SJSA1 (cell line): ENCODE data around the gene STX2. TPM values are rescaled to one million over a fixed set of nuclear protein-coding genes. Genes with fewer than 3 reads are reported as not detected.

ENCODE experiments used
- DNase-seq, 2 experiments: peaks; one replicate each; pipeline ENCODE4 v3.0.0-alpha.2; 2015 to 2020; ENCODE audit warnings: low spot score in 2 of 2, low read depth in 1 of 2
- H3K27ac ChIP-seq: fragments of 250-450 bp; sonication (Bioruptor Pico); 2 replicates; pipeline ENCODE4 v1.5.1; 2020; ENCODE audit warnings: mild to moderate bottlenecking, moderate library complexity
- H3K27me3 ChIP-seq: fragments of 250-450 bp; sonication (Bioruptor Pico); replicated peaks from 2 replicates; pipeline ENCODE4 v1.5.1; 2020; ENCODE audit warnings: mild to moderate bottlenecking, moderate library complexity
- H3K36me3 ChIP-seq: fragments of 250-450 bp; sonication (Bioruptor Pico); 2 replicates; pipeline ENCODE4 v1.5.1; 2020; ENCODE audit warnings: mild to moderate bottlenecking
- H3K4me1 ChIP-seq: fragments of 250-450 bp; sonication (Bioruptor Pico); replicated peaks from 2 replicates; pipeline ENCODE4 v1.6.1; 2021; ENCODE audit warnings: mild to moderate bottlenecking
- H3K4me3 ChIP-seq: fragments of 250-450 bp; sonication (Bioruptor Pico); 2 replicates; pipeline ENCODE4 v1.5.1; 2020; ENCODE audit warnings: mild to moderate bottlenecking
- H3K9me3 ChIP-seq: fragments of 250-450 bp; sonication (Bioruptor Pico); replicated peaks from 2 replicates; pipeline ENCODE4 v1.5.1; 2020; ENCODE audit warnings: mild to moderate bottlenecking
- total RNA-seq: library from RNA; depleted of rRNA; stranded (reverse); fragments of >200 nt; shearing (Covaris generic); gene quantifications from 2 replicates; pipeline ENCODE4 v1.2.3, GENCODE V29; 2014

The STX2 gene
- total RNA-seq, 1 experiment from 2014 or later, result 47.9 TPM

- Histone ChIP-seq H3K27me3 (no peaks in the 10 kb centered on the region), H3K4me1 (no peaks in the 10 kb centered on the region), H3K4me3 (no peak overlapping the region), H3K9me3 (no peaks in the 10 kb centered on the region), H3K36me3 (no peaks in the 10 kb centered on the region), H3K27ac (no peak overlapping the region)
- no peak for DNase-seq
Observed at GRCh38 chr12:130831876-130832405, 7.1 kb downstream of the STX2 start.

- no peak for DNase-seq
- Histone ChIP-seq H3K27ac (no peak overlapping the region), H3K9me3 (no peaks in the 10 kb centered on the region)
Observed at GRCh38 chr12:130831246-130831645, 7.8 kb downstream of the STX2 start.

GRCh38 chr12:130830246-130830551 is 8.9 kb downstream of the STX2 start:
- Histone ChIP-seq H3K4me1 (no peaks in the 10 kb centered on the region), H3K36me3 (peaks cover 9% of the 10 kb centered on the region), H3K4me3 (no peak overlapping the region), H3K27me3 (no peaks in the 10 kb centered on the region), H3K9me3 (no peaks in the 10 kb centered on the region), H3K27ac (no peak overlapping the region)
- no peak for DNase-seq

More at GRCh38 chr12:130831246-130831645, 7.8 kb downstream of the STX2 start:
- H3K4me1 ChIP-seq, result no peaks in the 10 kb centered on the region
- no peak overlapping the region for H3K4me3 ChIP-seq
- peaks cover under 1% of the 10 kb centered on the region; the same call in 1 of the 2 replicates for H3K36me3 ChIP-seq
- no peaks in the 10 kb centered on the region for H3K27me3 ChIP-seq

- H3K4me3 ChIP-seq, result no peak overlapping the region
- no peak for DNase-seq
- no peaks in the 10 kb centered on the region for H3K27me3 ChIP-seq
- no peak overlapping the region for H3K27ac ChIP-seq
- peaks cover 10% of the 10 kb centered on the region for H3K36me3 ChIP-seq
- H3K4me1 ChIP-seq, result no peaks in the 10 kb centered on the region
- no peaks in the 10 kb centered on the region for H3K9me3 ChIP-seq
Observed at GRCh38 chr12:130829391-130830245, 9.4 kb downstream of the STX2 start.

- no peak for DNase-seq
- Histone ChIP-seq H3K27me3 (no peaks in the 10 kb centered on the region), H3K27ac (no peak overlapping the region), H3K4me1 (no peaks in the 10 kb centered on the region), H3K4me3 (no peak overlapping the region), H3K36me3 (peaks cover 10% of the 10 kb centered on the region), H3K9me3 (no peaks in the 10 kb centered on the region)
Observed at GRCh38 chr12:130828895-130829294, 10.2 kb downstream of the STX2 start.

- no peak overlapping the region for H3K27ac ChIP-seq
- no peak for DNase-seq
Observed at GRCh38 chr12:130827432-130827831, 11.6 kb downstream of the STX2 start.

GRCh38 chr12:130826151-130826801 is 12.8 kb downstream of the STX2 start:
- H3K27me3 ChIP-seq, result no peaks in the 10 kb centered on the region
- no peak overlapping the region for H3K27ac ChIP-seq
- H3K36me3 ChIP-seq, result peaks cover 15% of the 10 kb centered on the region
- H3K4me3 ChIP-seq, result no peak overlapping the region
- no peaks in the 10 kb centered on the region for H3K4me1 ChIP-seq
- no peak for DNase-seq
- no peaks in the 10 kb centered on the region for H3K9me3 ChIP-seq

More at GRCh38 chr12:130827432-130827831, 11.6 kb downstream of the STX2 start:
- Histone ChIP-seq H3K36me3 (peaks cover 13% of the 10 kb centered on the region), H3K9me3 (no peaks in the 10 kb centered on the region), H3K27me3 (no peaks in the 10 kb centered on the region), H3K4me1 (no peaks in the 10 kb centered on the region), H3K4me3 (no peak overlapping the region)

GRCh38 chr12:130825771-130826150 is 13.3 kb downstream of the STX2 start:
- Histone ChIP-seq H3K4me1 (no peaks in the 10 kb centered on the region), H3K36me3 (peaks cover 15% of the 10 kb centered on the region), H3K9me3 (no peaks in the 10 kb centered on the region), H3K4me3 (no peak overlapping the region), H3K27ac (no peak overlapping the region), H3K27me3 (no peaks in the 10 kb centered on the region)
- no peak for DNase-seq

GRCh38 chr12:130819681-130820080 is 19.4 kb downstream of the STX2 start:
- Histone ChIP-seq H3K4me1 (no peaks in the 10 kb centered on the region), H3K4me3 (no peak overlapping the region), H3K27me3 (no peaks in the 10 kb centered on the region), H3K9me3 (no peaks in the 10 kb centered on the region), H3K36me3 (peaks cover 6% of the 10 kb centered on the region), H3K27ac (no peak overlapping the region)
- no peak for DNase-seq

- no peaks in the 10 kb centered on the region for H3K27me3 ChIP-seq
- no peak overlapping the region for H3K27ac ChIP-seq
- H3K4me1 ChIP-seq, result no peaks in the 10 kb centered on the region
- DNase-seq, result no peak
- H3K9me3 ChIP-seq, result no peaks in the 10 kb centered on the region
- H3K4me3 ChIP-seq, result no peak overlapping the region
- H3K36me3 ChIP-seq, result peaks cover 6% of the 10 kb centered on the region
Observed at GRCh38 chr12:130818635-130819576, 20.1 kb downstream of the STX2 start.

- no peaks in the 10 kb centered on the region for H3K9me3 ChIP-seq
- no peak for DNase-seq
- no peaks in the 10 kb centered on the region for H3K4me1 ChIP-seq
- no peaks in the 10 kb centered on the region for H3K27me3 ChIP-seq
- no peak overlapping the region for H3K4me3 ChIP-seq
- H3K27ac ChIP-seq, result no peak overlapping the region
- H3K36me3 ChIP-seq, result peaks cover 6% of the 10 kb centered on the region
Observed at GRCh38 chr12:130818272-130818634, 20.8 kb downstream of the STX2 start.

- Histone ChIP-seq H3K4me1 (no peaks in the 10 kb centered on the region), H3K36me3 (peaks cover 5% of the 10 kb centered on the region), H3K27me3 (no peaks in the 10 kb centered on the region), H3K4me3 (no peak overlapping the region), H3K9me3 (no peaks in the 10 kb centered on the region), H3K27ac (no peak overlapping the region)
- no peak for DNase-seq
Observed at GRCh38 chr12:130817804-130818203, 21.2 kb downstream of the STX2 start.

GRCh38 chr12:130816097-130816496 is 23.0 kb downstream of the STX2 start:
- H3K4me1 ChIP-seq, result no peaks in the 10 kb centered on the region
- H3K27ac ChIP-seq, result no peak overlapping the region

More at GRCh38 chr12:130816097-130816496, 23.0 kb downstream of the STX2 start:
- DNase-seq, result no peak
- Histone ChIP-seq H3K36me3 (peaks cover 6% of the 10 kb centered on the region), H3K4me3 (no peak overlapping the region), H3K27me3 (no peaks in the 10 kb centered on the region), H3K9me3 (no peaks in the 10 kb centered on the region)
